DOHH2 (cell line): ENCODE measurements around the gene FOXN4.

ENCODE experiments used
- CTCF ChIP-seq: fragments of 200-600 bp; sonication (generic); IDR thresholded peaks from one replicate; pipeline ENCODE4 v1.5.1; 2014; ENCODE audit warnings: antibody characterized with exemption, mild to moderate bottlenecking, low read depth, low read length; ENCODE audit not compliant: poor library complexity, severe bottlenecking
- EZH2phosphoT487 ChIP-seq: fragments of 200-600 bp; sonication (generic); IDR thresholded peaks from 2 replicates; pipeline ENCODE4 v1.6.1; 2017; ENCODE audit warnings: borderline replicate concordance, mild to moderate bottlenecking, antibody characterized with exemption, low read length, moderate library complexity, mixed read lengths

- no peak for TF ChIP-seq CTCF
- TF ChIP-seq EZH2phosphoT487: no peak
Observed at GRCh38 chr12:109331301-109331952, 22.3 kb upstream of the FOXN4 start.
